PC-3 (cell line): Measurements from ENCODE around the gene CDH16. TPM values are rescaled to one million over a fixed set of nuclear protein-coding genes. Genes with fewer than 3 reads are reported as not detected.
A peak's percentile ranks its signal among the peaks of the same experiment; 100 is the strongest.

Source experiments
- ATAC-seq: fragments of 200-7000 bp; cut with Tn5 transposase; 2 replicates; pipeline ENCODE4 v1.9.1; 2020; ENCODE audit warnings: mild to moderate bottlenecking, moderate library complexity
- BruUV-seq: library from RNA; stranded (reverse); fragments of 400-500 nt; replicated peaks from 2 replicates; lab custom pipeline; 2021; lab: Mats Ljungman, UMichigan
- CTCF ChIA-PET: fragments of 300-600 bp; sonication (Branson Sonifier 250); formaldehyde crosslinking; loops from one replicate; lab custom pipeline; 2022; ENCODE audit warnings: antibody characterized with exemption; lab: Charles Lee
- POLR2A ChIA-PET: fragments of 300-600 bp; sonication (Branson Sonifier 250); formaldehyde crosslinking; loops from one replicate; lab custom pipeline; 2022; ENCODE audit warnings: antibody characterized with exemption; ENCODE audit not compliant: unreplicated experiment; lab: Charles Lee
- DNase-seq: peaks from one replicate; pipeline ENCODE4 v3.0.0-alpha.2; 2015
- H2AFZ ChIP-seq: fragments of 300-600 bp; sonication (generic); 2 replicates; pipeline ENCODE4 v1.6.0; 2016; ENCODE audit warnings: antibody characterized with exemption, low read length
- H3F3A ChIP-seq: fragments of 300-600 bp; sonication (generic); one replicate; pipeline ENCODE4 v1.6.0; 2017; ENCODE audit warnings: antibody characterized with exemption, low read length, control low read depth, mild to moderate bottlenecking; ENCODE audit not compliant: unreplicated experiment
- H3K27ac ChIP-seq: fragments of 300-600 bp; sonication (generic); 2 replicates; pipeline ENCODE4 v1.5.1; 2016; ENCODE audit warnings: mild to moderate bottlenecking, low read length
- H3K27me3 ChIP-seq: fragments of 300-600 bp; sonication (generic); 2 replicates; pipeline ENCODE4 v1.6.1; 2016; ENCODE audit warnings: low read length, mixed read lengths
- H3K36me3 ChIP-seq: fragments of 300-600 bp; sonication (generic); 2 replicates; pipeline ENCODE4 v1.6.1; 2016; ENCODE audit warnings: low read depth, mixed run types, low read length, mixed read lengths
- H3K4me1 ChIP-seq: fragments of 300-600 bp; sonication (generic); 2 replicates; pipeline ENCODE4 v1.5.1; 2016; ENCODE audit warnings: low read length; ENCODE audit not compliant: insufficient read depth
- H3K4me2 ChIP-seq: fragments of 300-600 bp; sonication (generic); 2 replicates; pipeline ENCODE4 v1.6.0; 2016; ENCODE audit warnings: low read length
- H3K4me3 ChIP-seq: fragments of 300-600 bp; sonication (generic); 2 replicates; pipeline ENCODE4 v1.5.1; 2016; ENCODE audit warnings: mild to moderate bottlenecking, low read length, mixed read lengths
- H3K79me2 ChIP-seq: fragments of 300-600 bp; sonication (generic); 2 replicates; pipeline ENCODE4 v1.6.1; 2017; ENCODE audit warnings: low read length, mixed read lengths
- H3K9ac ChIP-seq: fragments of 300-600 bp; sonication (generic); 2 replicates; pipeline ENCODE4 v1.6.0; 2016; ENCODE audit warnings: mild to moderate bottlenecking, low read length
- H3K9me2 ChIP-seq: fragments of 300-600 bp; sonication (generic); replicated peaks from 2 replicates; pipeline ENCODE4 v1.6.1; 2016; ENCODE audit warnings: mixed run types, low read length, mixed read lengths
- H3K9me3 ChIP-seq: fragments of 300-600 bp; sonication (generic); 2 replicates; pipeline ENCODE4 v1.6.1; 2016; ENCODE audit warnings: low read length, mixed read lengths
- H4K20me1 ChIP-seq: fragments of 300-600 bp; sonication (generic); 2 replicates; pipeline ENCODE4 v1.6.1; 2016; ENCODE audit warnings: low read length, mixed read lengths
- EZH2 ChIP-seq: fragments of 300-600 bp; sonication (generic); IDR thresholded peaks from one replicate; pipeline ENCODE4 v1.6.1; 2017; ENCODE audit warnings: antibody characterized with exemption, mild to moderate bottlenecking, low read length; ENCODE audit not compliant: unreplicated experiment
- EZH2phosphoT487 ChIP-seq: fragments of 300-600 bp; sonication (generic); IDR thresholded peaks from 2 replicates; pipeline ENCODE4 v1.6.1; 2018; ENCODE audit warnings: mild to moderate bottlenecking, antibody characterized with exemption, low read length, borderline replicate concordance
- intact Hi-C: fragments of 100-400 bp; cut with micrococcal nuclease; formaldehyde crosslinking; loops from 2 replicates; pipeline ENCODE4 v1.9.0; 2023
- total RNA-seq: library from RNA; depleted of rRNA; stranded (reverse); fragments of >200 nt; gene quantifications from 2 replicates; pipeline ENCODE4 v1.2.3, GENCODE V29; 2014
- TF ChIP-seq, protein P1 (sequence below): fragments of 300-600 bp; sonication (generic); conservative IDR thresholded peaks from 2 replicates; pipeline ENCODE4 v1.5.1; 2017; ENCODE audit warnings: antibody characterized with exemption, low read depth, mild to moderate bottlenecking, low read length

CDH16 gene
- total RNA-seq, 1 experiment from 2014 or later, result not detected

DNA sequence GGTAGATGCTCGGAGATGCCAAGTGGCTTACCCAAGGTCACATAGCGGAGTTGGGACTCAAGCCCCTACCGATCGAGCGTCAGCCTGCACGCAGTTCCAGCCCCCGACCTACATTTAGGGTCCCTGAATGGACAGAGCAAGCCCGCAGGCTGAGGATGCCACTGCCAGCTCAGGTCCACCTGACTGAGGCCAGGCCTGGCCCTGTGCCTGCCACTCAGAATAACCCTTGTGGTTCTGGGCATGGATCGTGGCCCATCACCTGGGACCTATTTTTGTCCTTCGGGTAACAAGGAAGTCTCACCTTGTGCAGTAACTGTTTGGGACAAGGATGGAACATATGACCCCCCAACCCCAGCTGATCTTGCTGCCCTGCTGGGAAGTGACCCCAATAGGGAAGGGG lies 17.1 kb downstream of the CDH16 start:
- Histone ChIP-seq H3K4me3 (no peak overlapping the region), H3K4me2 (no peak overlapping the region), H3K79me2 (no peaks in the 10 kb centered on the region), H4K20me1 (no peaks in the 10 kb centered on the region), H3K27me3 (no peaks in the 10 kb centered on the region), H3K27ac (no peak overlapping the region), H3K36me3 (no peaks in the 10 kb centered on the region), H3K4me1 (peaks cover 4% of the 10 kb centered on the region; the same call in 1 of the 2 replicates), H3F3A (no peaks in the 10 kb centered on the region), H3K9me3 (no peaks in the 10 kb centered on the region), H3K9me2 (no peaks in the 10 kb centered on the region), H3K9ac (no peak overlapping the region), H2AFZ (no peak overlapping the region)
- ATAC-seq (no peak), DNase-seq (no peak)
- intact Hi-C loops, result no loop called here
- POLR2A ChIA-PET, result no interaction called here
- CTCF ChIA-PET, result no interaction called here
- BruUV-seq, result no TSS peak
- TF ChIP-seq EZH2 (no peak), EZH2phosphoT487 (no peak)
- TF ChIP-seq, protein P1, sequence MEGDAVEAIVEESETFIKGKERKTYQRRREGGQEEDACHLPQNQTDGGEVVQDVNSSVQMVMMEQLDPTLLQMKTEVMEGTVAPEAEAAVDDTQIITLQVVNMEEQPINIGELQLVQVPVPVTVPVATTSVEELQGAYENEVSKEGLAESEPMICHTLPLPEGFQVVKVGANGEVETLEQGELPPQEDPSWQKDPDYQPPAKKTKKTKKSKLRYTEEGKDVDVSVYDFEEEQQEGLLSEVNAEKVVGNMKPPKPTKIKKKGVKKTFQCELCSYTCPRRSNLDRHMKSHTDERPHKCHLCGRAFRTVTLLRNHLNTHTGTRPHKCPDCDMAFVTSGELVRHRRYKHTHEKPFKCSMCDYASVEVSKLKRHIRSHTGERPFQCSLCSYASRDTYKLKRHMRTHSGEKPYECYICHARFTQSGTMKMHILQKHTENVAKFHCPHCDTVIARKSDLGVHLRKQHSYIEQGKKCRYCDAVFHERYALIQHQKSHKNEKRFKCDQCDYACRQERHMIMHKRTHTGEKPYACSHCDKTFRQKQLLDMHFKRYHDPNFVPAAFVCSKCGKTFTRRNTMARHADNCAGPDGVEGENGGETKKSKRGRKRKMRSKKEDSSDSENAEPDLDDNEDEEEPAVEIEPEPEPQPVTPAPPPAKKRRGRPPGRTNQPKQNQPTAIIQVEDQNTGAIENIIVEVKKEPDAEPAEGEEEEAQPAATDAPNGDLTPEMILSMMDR, result no peak

DNA sequence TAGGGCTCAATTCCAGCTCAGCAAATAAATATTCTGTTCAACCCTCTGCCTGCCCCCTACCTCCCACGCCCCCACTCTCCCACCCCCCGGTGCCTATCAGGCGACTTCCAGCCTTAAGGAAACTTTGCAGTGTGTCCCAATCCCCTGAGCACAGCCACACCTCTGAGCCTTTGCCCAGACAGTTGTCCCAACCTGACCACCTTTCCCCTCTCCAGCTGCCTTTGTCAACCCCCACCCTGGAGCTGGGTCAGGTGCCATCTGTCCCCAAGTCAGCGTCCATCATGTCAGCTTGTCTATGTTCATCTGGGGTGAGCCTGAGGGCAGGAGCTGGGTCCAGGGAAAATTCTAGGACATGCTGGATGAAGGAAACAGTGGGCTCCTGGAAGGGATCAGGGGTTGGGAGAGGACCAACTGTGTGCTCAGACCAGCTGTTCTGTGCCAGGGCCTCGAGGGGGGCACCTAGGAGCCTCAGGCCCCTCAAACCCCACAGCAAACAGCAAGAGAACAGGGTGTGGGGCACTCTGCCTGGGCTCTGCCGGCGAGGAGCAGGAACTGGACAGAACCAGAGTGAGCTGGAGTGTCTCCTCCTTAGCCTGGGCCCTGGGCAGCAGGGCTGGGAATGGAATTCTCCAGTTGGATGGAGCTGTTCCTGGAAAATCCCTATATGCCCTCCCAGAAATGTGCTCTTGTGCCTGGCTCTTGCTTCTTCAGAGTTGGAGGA lies 17.8 kb downstream of the CDH16 start:
- no TSS peak for BruUV-seq
- TF ChIP-seq EZH2phosphoT487, result no peak
- TF ChIP-seq, protein P1, result no peak
- no peak for TF ChIP-seq EZH2
- H3K36me3 ChIP-seq, result no peaks in the 10 kb centered on the region
- no peaks in the 10 kb centered on the region for H3K9me2 ChIP-seq
- H4K20me1 ChIP-seq, result no peaks in the 10 kb centered on the region
- no peak overlapping the region for H3K27ac ChIP-seq
- no peak overlapping the region for H3K4me3 ChIP-seq
- no peaks in the 10 kb centered on the region for H3K79me2 ChIP-seq
- peaks cover 4% of the 10 kb centered on the region; the same call in 1 of the 2 replicates for H3K4me1 ChIP-seq
- H3K9me3 ChIP-seq, result no peaks in the 10 kb centered on the region
- ATAC-seq, result no peak
- no peak overlapping the region for H3K9ac ChIP-seq
- H3K27me3 ChIP-seq, result no peaks in the 10 kb centered on the region
- no peak overlapping the region for H3K4me2 ChIP-seq
- no peak overlapping the region for H2AFZ ChIP-seq
- CTCF ChIA-PET, result no interaction called here
- DNase-seq, result no peak
- POLR2A ChIA-PET, result no interaction called here
- intact Hi-C loops, result no loop called here
- H3F3A ChIP-seq, result no peaks in the 10 kb centered on the region

DNA sequence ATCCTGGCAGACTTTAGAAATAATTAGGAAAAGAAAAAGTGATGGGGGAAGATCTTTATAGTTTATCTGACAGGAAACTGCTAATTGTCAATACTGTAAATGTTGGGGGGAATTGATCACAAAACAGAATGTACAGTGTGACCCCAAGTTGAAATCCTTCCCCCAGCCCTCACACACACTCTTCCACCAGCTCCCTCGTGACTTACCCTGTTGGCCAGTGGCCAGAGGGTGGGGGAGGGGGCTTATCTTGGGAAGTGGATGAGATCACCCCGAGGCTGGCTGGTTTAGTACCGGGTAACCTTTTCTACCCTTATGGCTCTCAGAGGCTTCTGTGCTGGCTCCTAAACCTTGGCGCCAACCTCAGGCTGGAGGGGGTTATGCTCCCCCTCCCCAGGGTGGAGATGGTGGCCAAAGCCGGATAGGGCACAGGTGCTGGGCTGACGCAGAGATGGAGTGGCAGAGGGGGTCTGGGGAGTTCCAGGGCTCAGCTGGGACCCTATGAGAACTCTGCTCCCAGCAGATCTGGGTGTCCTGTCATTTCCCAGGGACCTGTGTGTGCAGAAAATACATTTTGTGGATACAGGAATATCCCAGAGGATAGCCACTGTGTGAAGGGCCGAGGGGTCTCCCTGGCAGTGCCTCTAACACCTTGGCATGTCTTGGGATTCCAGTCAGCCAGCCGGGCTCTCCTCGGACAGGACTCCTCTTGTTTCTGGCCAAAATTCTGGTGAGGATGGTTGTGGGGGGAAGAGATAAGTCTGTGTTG lies 18.6 kb downstream of the CDH16 start:
- intact Hi-C loops, result no loop called here
- BruUV-seq, result no TSS peak
- peak; percentile 21 for DNase-seq

More for the DNA sequence above, 18.6 kb downstream of the CDH16 start:
- Histone ChIP-seq H3K9ac (no peak overlapping the region), H3K27me3 (no peaks in the 10 kb centered on the region), H3K27ac (no peak overlapping the region), H3K4me3 (no peak overlapping the region), H3K9me3 (no peaks in the 10 kb centered on the region), H2AFZ (no peak overlapping the region), H3K4me1 (peaks cover 4% of the 10 kb centered on the region; the same call in 1 of the 2 replicates), H3K9me2 (no peaks in the 10 kb centered on the region), H4K20me1 (no peaks in the 10 kb centered on the region), H3F3A (no peaks in the 10 kb centered on the region), H3K36me3 (no peaks in the 10 kb centered on the region), H3K4me2 (no peak overlapping the region), H3K79me2 (no peaks in the 10 kb centered on the region)
- ChIA-PET CTCF (no interaction called here), POLR2A (no interaction called here)
- ATAC-seq, result 0 out of 2 replicates have a peak, but pooled peaks have one; percentile 13
- TF ChIP-seq, protein P1, result no peak
- TF ChIP-seq EZH2phosphoT487 (no peak), EZH2 (no peak)
